BJ (cell line): ENCODE results near the gene ZNF32. TPM values are rescaled to one million over a fixed set of nuclear protein-coding genes. Genes with fewer than 3 reads are reported as not detected.
A peak's percentile ranks its signal among the peaks of the same experiment; 100 is the strongest.

Source experiments
- CTCF ChIA-PET: fragments of 350-600 bp; formaldehyde crosslinking; extraction: SDS; loops from one replicate; lab custom pipeline; 2021; ENCODE audit warnings: antibody characterized with exemption, inconsistent platforms; lab: Yijun Ruan, JAX
- POLR2A ChIA-PET: fragments of 300-600 bp; sonication (Branson Sonifier 250); formaldehyde crosslinking; extraction: SDS; loops from one replicate; lab custom pipeline; 2021; ENCODE audit warnings: antibody characterized with exemption; lab: Charles Lee
- DNase-seq: peaks from one replicate; pipeline ENCODE4 v3.0.0-alpha.2; 2011; ENCODE audit warnings: low read depth
- H3K27me3 ChIP-seq: 2 replicates; pipeline ENCODE4 v1.6.0; 2011; ENCODE audit warnings: low read length; ENCODE audit not compliant: control insufficient read depth, insufficient read depth
- H3K36me3 ChIP-seq: 2 replicates; pipeline ENCODE4 v1.5.1; 2011; ENCODE audit warnings: low read length; ENCODE audit not compliant: control insufficient read depth, insufficient read depth
- H3K4me3 ChIP-seq: 2 replicates; pipeline ENCODE4 v1.5.1; 2011; ENCODE audit warnings: low read depth, mild to moderate bottlenecking, control low read depth, low read length
- polyA minus RNA-seq: library from RNA; depleted of rRNA, polyadenylated mRNA; stranded (reverse); fragments of >200 nt; gene quantifications from 2 replicates; pipeline ENCODE4 v1.2.3, GENCODE V29; 2011; rRNA and poly(A)+ RNA removed
- polyA plus RNA-seq: library from polyadenylated mRNA; depleted of rRNA; stranded (reverse); fragments of >200 nt; gene quantifications from 2 replicates; pipeline ENCODE4 v1.2.3, GENCODE V29; 2011; rRNA removed
- TF ChIP-seq, protein P1 (sequence below): IDR thresholded peaks from 2 replicates; pipeline ENCODE4 v1.5.1; 2011; ENCODE audit warnings: low read depth, mild to moderate bottlenecking, control low read depth, inconsistent platforms, low read length, moderate library complexity; ENCODE audit not compliant: insufficient read depth

ZNF32 gene
- polyA plus RNA-seq (38.6 and 53.5 TPM in 2 replicates), polyA minus RNA-seq (5.4 and 9.8 TPM in 2 replicates)

DNA sequence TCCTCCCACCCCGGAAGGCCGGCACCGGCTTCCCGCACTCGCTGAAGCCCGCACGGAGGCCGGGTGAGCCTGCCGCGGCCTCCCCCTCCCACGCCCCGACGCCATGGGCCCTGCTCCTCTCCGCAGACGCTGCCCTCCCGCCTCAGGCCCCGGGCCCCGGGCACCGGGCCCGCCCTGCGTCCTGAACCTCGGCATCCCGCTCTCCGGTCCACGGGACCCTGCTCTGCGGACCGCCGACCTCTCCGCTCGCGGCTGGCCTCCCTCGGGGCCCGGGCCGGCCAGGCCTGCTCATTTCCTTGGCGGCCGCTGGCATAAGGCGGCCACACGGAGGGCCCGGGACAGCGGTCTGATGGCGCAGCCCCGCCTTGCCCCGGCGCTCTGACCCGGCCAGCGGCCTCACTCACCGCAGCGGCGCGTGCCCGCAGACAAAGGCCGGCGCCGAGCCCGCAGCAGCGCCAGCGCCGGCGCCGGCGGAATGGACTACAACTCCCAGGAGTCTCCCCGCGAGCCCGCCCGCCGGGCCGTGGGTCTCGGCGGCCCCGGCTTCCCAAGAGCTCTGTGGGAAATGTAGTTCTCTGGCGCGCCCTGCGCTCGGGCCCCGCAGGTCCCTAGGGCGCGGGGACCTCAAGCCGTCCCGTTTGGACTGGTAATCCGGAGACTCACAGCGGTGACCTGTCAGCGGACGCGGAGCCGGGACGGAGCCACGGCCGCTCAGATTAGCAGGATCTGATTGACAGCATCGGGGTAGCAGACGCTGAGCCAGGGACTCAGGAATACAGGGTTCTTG, at the start of gene ZNF32:
Gene ZNF32 (minus strand): TSS at position 484 of the 787 bp plus-strand sequence. CDS start 2,748 bp downstream, outside the sequence.
- peak; percentile 32 for DNase-seq
- Histone ChIP-seq H3K4me3 (peak within 1 kb of the TSS; percentile 59), H3K27me3 (no peaks in the 10 kb centered on the region), H3K36me3 (peaks cover 8% of the 10 kb centered on the region)
- TF ChIP-seq, protein P1, sequence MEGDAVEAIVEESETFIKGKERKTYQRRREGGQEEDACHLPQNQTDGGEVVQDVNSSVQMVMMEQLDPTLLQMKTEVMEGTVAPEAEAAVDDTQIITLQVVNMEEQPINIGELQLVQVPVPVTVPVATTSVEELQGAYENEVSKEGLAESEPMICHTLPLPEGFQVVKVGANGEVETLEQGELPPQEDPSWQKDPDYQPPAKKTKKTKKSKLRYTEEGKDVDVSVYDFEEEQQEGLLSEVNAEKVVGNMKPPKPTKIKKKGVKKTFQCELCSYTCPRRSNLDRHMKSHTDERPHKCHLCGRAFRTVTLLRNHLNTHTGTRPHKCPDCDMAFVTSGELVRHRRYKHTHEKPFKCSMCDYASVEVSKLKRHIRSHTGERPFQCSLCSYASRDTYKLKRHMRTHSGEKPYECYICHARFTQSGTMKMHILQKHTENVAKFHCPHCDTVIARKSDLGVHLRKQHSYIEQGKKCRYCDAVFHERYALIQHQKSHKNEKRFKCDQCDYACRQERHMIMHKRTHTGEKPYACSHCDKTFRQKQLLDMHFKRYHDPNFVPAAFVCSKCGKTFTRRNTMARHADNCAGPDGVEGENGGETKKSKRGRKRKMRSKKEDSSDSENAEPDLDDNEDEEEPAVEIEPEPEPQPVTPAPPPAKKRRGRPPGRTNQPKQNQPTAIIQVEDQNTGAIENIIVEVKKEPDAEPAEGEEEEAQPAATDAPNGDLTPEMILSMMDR: no peak
- POLR2A ChIA-PET: no interaction called here
- CTCF ChIA-PET: interaction anchor here (0.9 to 1.5 kb wide), 2 partner anchors 22 to 24 kb away, joined by 3 read pairs; no protein-coding TSS in a partner anchor

- TF ChIP-seq, protein P1: no peak
- DNase-seq: no peak
- Histone ChIP-seq H3K27me3 (no peaks in the 10 kb centered on the region), H3K36me3 (no peaks in the 10 kb centered on the region), H3K4me3 (no peak overlapping the region)
- ChIA-PET POLR2A (no interaction called here), CTCF (no interaction called here)
Measured at GRCh38 chr10:43698156-43698555, 49.5 kb upstream of the ZNF32 start.

GRCh38 chr10:43696909-43697483, 48.3 kb upstream of the ZNF32 start:
- ChIA-PET CTCF (interaction anchor here (0.7 to 0.9 kb wide), 2 partner anchors 120 to 1153 kb away, joined by 3 read pairs; no protein-coding TSS in a partner anchor), POLR2A (no interaction called here)
- Histone ChIP-seq H3K4me3 (no peak overlapping the region), H3K36me3 (no peaks in the 10 kb centered on the region), H3K27me3 (no peaks in the 10 kb centered on the region)
- no peak for DNase-seq
- TF ChIP-seq, protein P1: no peak

DNA sequence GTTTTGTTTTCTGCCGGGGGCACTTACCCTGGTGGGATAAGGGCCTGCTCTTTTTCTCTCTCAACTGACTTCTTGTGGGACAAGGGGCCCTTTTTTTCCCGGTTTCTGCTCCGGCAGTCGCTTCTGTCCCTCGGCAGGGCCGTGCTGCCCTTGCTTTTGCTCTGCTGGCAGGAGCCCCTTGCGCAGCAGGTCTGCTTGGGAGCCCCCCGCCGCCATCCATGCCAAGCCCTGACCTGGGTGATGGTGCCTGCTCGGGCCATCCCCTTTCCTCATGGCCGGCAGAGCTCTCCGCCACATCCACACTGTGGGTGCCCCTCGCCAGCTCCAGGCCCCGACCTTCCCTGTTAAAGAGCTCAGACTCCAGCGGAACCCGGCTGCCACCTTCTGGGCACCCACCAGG, 47.0 kb upstream of the ZNF32 start:
- no peaks in the 10 kb centered on the region for H3K36me3 ChIP-seq
- ChIA-PET POLR2A (no interaction called here), CTCF (interaction anchor here (0.6 kb wide), 1 partner anchor 162 kb away, joined by 3 read pairs; no protein-coding TSS in a partner anchor)
- H3K27me3 ChIP-seq: no peaks in the 10 kb centered on the region
- no peak for DNase-seq
- H3K4me3 ChIP-seq: no peak overlapping the region
- TF ChIP-seq, protein P1: no peak

GRCh38 chr10:43695321-43695720, 46.6 kb upstream of the ZNF32 start:
- Histone ChIP-seq H3K27me3 (no peaks in the 10 kb centered on the region), H3K36me3 (no peaks in the 10 kb centered on the region), H3K4me3 (no peak overlapping the region)
- TF ChIP-seq, protein P1: no peak
- DNase-seq: no peak
- ChIA-PET CTCF (no interaction called here), POLR2A (no interaction called here)
